K562 (cell line): ENCODE measurements around the gene MEIKIN. TPM values are rescaled to one million over a fixed set of nuclear protein-coding genes. Genes with fewer than 3 reads are reported as not detected.

Experiments used
- C11orf30 ChIP-seq: fragments of 450-650 bp; IDR thresholded peaks from 2 replicates; pipeline ENCODE4 v1.6.1; 2016; ENCODE audit warnings: low read depth, mild to moderate bottlenecking
- CEBPB ChIP-seq: fragments of 450-650 bp; IDR thresholded peaks from 2 replicates; pipeline ENCODE4 v1.6.1; 2016; ENCODE audit warnings: missing genetic modification characterization, missing compliant biosample characterization
- CEBPG ChIP-seq, 3 experiments: fragments of 200-800 bp in 1 of 3; sonication (Bioruptor generic) in 1 of 3; sonication (generic) in 1 of 3; formaldehyde crosslinking in 1 of 3; IDR thresholded peaks in 2 of 3; conservative IDR thresholded peaks in 1 of 3; 2 replicates each; pipeline versions ENCODE4 v1.6.1 to v1.8.0; 2016 to 2022; ENCODE audit warnings: missing compliant biosample characterization in 2 of 3, missing genetic modification characterization in 2 of 3, mild to moderate bottlenecking in 1 of 3, missing genetic modification reagents in 1 of 3
- FOXM1 ChIP-seq, 2 experiments: fragments of 450-650 bp in 1 of 2; sonication (generic) in 1 of 2; formaldehyde crosslinking in 1 of 2; IDR thresholded peaks; 2 replicates each; pipeline versions ENCODE4 v1.6.1 to v1.9.0; 2017 to 2022; ENCODE audit warnings: low read depth in 2 of 2, mild to moderate bottlenecking in 2 of 2, missing genetic modification reagents in 1 of 2, moderate library complexity in 1 of 2
- MEF2A ChIP-seq: IDR thresholded peaks from 2 replicates; pipeline ENCODE4 v1.6.1; 2011; ENCODE audit warnings: low read depth, mild to moderate bottlenecking, low read length, moderate library complexity; ENCODE audit not compliant: control insufficient read depth
- PCBP2 ChIP-seq: fragments of 200-400 bp; formaldehyde crosslinking; IDR thresholded peaks from 2 replicates; pipeline ENCODE4 v1.6.1; 2018; ENCODE audit warnings: low read length, low read depth, mild to moderate bottlenecking, moderate library complexity; ENCODE audit not compliant: poor library complexity, severe bottlenecking
- RB1 ChIP-seq: fragments of 450-650 bp; IDR thresholded peaks from 2 replicates; pipeline ENCODE4 v1.6.1; 2017; ENCODE audit warnings: low read depth, mild to moderate bottlenecking
- RFX5 ChIP-seq: IDR thresholded peaks from 2 replicates; pipeline ENCODE4 v1.6.1; 2011; ENCODE audit warnings: low read depth, mild to moderate bottlenecking, improper control_type of control experiment, low read length
- XRCC4 ChIP-seq: IDR thresholded peaks from one replicate; pipeline ENCODE4 v1.6.1; 2011; ENCODE audit not compliant: insufficient read depth, insufficient read length; ENCODE audit errors: extremely low read depth
- ZNF143 ChIP-seq: sonication (generic); formaldehyde crosslinking; IDR thresholded peaks from 2 replicates; pipeline ENCODE4 v1.9.0; 2022; ENCODE audit warnings: mild to moderate bottlenecking, missing genetic modification reagents
- ZNF780A ChIP-seq: fragments of 250-450 bp; sonication (Bioruptor Pico); IDR thresholded peaks from 2 replicates; pipeline ENCODE4 v1.5.0; 2021; ENCODE audit warnings: mild to moderate bottlenecking
- polyA plus RNA-seq, 8 experiments: library from polyadenylated mRNA; depleted of rRNA in 4 of 8; stranded (reverse) in 5 of 8; unstranded in 3 of 8; fragments of >200 nt; fragmentation: Nextera tagmentation in 2 of 8; fragmentation: Illumina TruSeq in 1 of 8; extraction: Ambion mirVana in 2 of 8; extraction: Trizol in 1 of 8; gene quantifications; 2 replicates each; pipeline versions ENCODE4 v1.2.1 to v1.2.3, GENCODE V29; 2011 to 2014; ENCODE audit warnings: inconsistent platforms in 1 of 8, missing spikeins in 1 of 8
- total RNA-seq, 7 experiments: library from RNA; depleted of rRNA in 6 of 7; stranded (reverse); fragments of >200 nt in 6 of 7; fragmentation: Illumina TruSeq in 2 of 7; extraction: Trizol in 2 of 7; gene quantifications; 2 replicates each; pipeline versions ENCODE4 v1.2.1 to v1.2.3, GENCODE V29; 2011 to 2021; ENCODE audit warnings: low replicate concordance in 1 of 7
- TF ChIP-seq, protein P1 (sequence below), 2 experiments: fragments of 450-650 bp; formaldehyde crosslinking in 1 of 2; IDR thresholded peaks; 2 replicates each; pipeline versions ENCODE4 v1.4.0 to v1.6.1; 2014 to 2020; ENCODE audit warnings: mild to moderate bottlenecking in 2 of 2, borderline replicate concordance in 1 of 2, low read depth in 1 of 2
- TF ChIP-seq, protein P2 (sequence below): sonication (generic); formaldehyde crosslinking; IDR thresholded peaks from 2 replicates; pipeline ENCODE4 v1.8.0; 2022; ENCODE audit warnings: mild to moderate bottlenecking, missing genetic modification reagents

MEIKIN gene
- total and polyA plus RNA-seq, 9 of the 15 experiments (the other 6 are each of a cell fraction or from before 2014, with no cell fraction given): 0.18 TPM; not detected in 8

GRCh38 chr5:131899686-131900085 lies 45.8 kb downstream of the MEIKIN start (continued):
- TF ChIP-seq, protein P1, sequence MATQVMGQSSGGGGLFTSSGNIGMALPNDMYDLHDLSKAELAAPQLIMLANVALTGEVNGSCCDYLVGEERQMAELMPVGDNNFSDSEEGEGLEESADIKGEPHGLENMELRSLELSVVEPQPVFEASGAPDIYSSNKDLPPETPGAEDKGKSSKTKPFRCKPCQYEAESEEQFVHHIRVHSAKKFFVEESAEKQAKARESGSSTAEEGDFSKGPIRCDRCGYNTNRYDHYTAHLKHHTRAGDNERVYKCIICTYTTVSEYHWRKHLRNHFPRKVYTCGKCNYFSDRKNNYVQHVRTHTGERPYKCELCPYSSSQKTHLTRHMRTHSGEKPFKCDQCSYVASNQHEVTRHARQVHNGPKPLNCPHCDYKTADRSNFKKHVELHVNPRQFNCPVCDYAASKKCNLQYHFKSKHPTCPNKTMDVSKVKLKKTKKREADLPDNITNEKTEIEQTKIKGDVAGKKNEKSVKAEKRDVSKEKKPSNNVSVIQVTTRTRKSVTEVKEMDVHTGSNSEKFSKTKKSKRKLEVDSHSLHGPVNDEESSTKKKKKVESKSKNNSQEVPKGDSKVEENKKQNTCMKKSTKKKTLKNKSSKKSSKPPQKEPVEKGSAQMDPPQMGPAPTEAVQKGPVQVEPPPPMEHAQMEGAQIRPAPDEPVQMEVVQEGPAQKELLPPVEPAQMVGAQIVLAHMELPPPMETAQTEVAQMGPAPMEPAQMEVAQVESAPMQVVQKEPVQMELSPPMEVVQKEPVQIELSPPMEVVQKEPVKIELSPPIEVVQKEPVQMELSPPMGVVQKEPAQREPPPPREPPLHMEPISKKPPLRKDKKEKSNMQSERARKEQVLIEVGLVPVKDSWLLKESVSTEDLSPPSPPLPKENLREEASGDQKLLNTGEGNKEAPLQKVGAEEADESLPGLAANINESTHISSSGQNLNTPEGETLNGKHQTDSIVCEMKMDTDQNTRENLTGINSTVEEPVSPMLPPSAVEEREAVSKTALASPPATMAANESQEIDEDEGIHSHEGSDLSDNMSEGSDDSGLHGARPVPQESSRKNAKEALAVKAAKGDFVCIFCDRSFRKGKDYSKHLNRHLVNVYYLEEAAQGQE (IDR thresholded peaks at IDR 0.05; ENCODE audit: borderline replicate concordance): peak; percentile 97
- TF ChIP-seq, protein P1 (CRISPR knock-in tag; IDR thresholded peaks at IDR 0.05; ENCODE audit: low read depth): 0 out of 2 replicates have a peak, but pooled peaks have one; percentile 39
- TF ChIP-seq CEBPB (tag) (peak; percentile 90), XRCC4 (no peak), ZNF780A (CRISPR knock-in tag) (no peak), PCBP2 (no peak), ZNF143 (CRISPR knock-in tag) (no peak), CEBPG (CRISPR knock-in tag; IDR thresholded peaks at IDR 0.05) (0 out of 2 replicates have a peak, but pooled peaks have one; percentile 11), CEBPG (tag; conservative IDR thresholded peaks at IDR 0.05 in 1 of 2, IDR thresholded peaks at IDR 0.05 in 1 of 2) (peak; percentile 58 to 65), C11orf30 (no peak), RB1 (no peak), RFX5 (no peak), MEF2A (no peak), FOXM1 (IDR thresholded peaks at IDR 0.05; ENCODE audit: low read depth) (no peak), FOXM1 (CRISPR knock-in tag; IDR thresholded peaks at IDR 0.05; ENCODE audit: low read depth) (no peak)
- TF ChIP-seq, protein P2, sequence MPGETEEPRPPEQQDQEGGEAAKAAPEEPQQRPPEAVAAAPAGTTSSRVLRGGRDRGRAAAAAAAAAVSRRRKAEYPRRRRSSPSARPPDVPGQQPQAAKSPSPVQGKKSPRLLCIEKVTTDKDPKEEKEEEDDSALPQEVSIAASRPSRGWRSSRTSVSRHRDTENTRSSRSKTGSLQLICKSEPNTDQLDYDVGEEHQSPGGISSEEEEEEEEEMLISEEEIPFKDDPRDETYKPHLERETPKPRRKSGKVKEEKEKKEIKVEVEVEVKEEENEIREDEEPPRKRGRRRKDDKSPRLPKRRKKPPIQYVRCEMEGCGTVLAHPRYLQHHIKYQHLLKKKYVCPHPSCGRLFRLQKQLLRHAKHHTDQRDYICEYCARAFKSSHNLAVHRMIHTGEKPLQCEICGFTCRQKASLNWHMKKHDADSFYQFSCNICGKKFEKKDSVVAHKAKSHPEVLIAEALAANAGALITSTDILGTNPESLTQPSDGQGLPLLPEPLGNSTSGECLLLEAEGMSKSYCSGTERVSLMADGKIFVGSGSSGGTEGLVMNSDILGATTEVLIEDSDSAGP: no peak
